Subcutaneous abdominal adipose tissue (tissue), 5 donors: ENCODE results near the gene RARG.
A peak's percentile ranks its signal among the peaks of the same experiment; 100 is the strongest.

Source experiments
- H3K27ac ChIP-seq: one replicate; pipeline ENCODE4 v1.7.0; 2013; ENCODE audit warnings: low read depth, mild to moderate bottlenecking, inconsistent platforms, low read length, moderate library complexity
- H3K27me3 ChIP-seq, 5 donors: one replicate each; pipeline ENCODE4 v1.7.0; 2013; ENCODE audit warnings: low read length in 5 of 5, inconsistent platforms in 1 of 5; ENCODE audit not compliant: control insufficient read depth in 5 of 5, insufficient read depth in 4 of 5
- H3K36me3 ChIP-seq, 5 donors: one replicate each; pipeline ENCODE4 v1.7.0; 2013; ENCODE audit warnings: low read length in 5 of 5; ENCODE audit not compliant: control insufficient read depth in 5 of 5, insufficient read depth in 5 of 5
- H3K4me1 ChIP-seq, 5 donors: one replicate each; pipeline ENCODE4 v1.7.0; 2013; ENCODE audit warnings: low read length in 5 of 5, mild to moderate bottlenecking in 3 of 5, moderate library complexity in 1 of 5; ENCODE audit not compliant: control insufficient read depth in 5 of 5, insufficient read depth in 5 of 5
- H3K4me3 ChIP-seq, 5 donors: one replicate each; pipeline ENCODE4 v1.7.0; 2013; ENCODE audit warnings: low read length in 5 of 5, low read depth in 1 of 5
- H3K9ac ChIP-seq, 5 donors: one replicate each; pipeline ENCODE4 v1.7.0; 2013; ENCODE audit warnings: low read length in 5 of 5, mild to moderate bottlenecking in 4 of 5, moderate library complexity in 3 of 5
- H3K9me3 ChIP-seq, 5 donors: one replicate each; pipeline ENCODE4 v1.7.0; 2013; ENCODE audit warnings: low read length in 5 of 5; ENCODE audit not compliant: control insufficient read depth in 5 of 5
- donor health status: healthy.
- donor health status: healthy.
- donor health status: healthy.
- donor health status: healthy.
- donor health status: healthy.

The RARG gene

DNA sequence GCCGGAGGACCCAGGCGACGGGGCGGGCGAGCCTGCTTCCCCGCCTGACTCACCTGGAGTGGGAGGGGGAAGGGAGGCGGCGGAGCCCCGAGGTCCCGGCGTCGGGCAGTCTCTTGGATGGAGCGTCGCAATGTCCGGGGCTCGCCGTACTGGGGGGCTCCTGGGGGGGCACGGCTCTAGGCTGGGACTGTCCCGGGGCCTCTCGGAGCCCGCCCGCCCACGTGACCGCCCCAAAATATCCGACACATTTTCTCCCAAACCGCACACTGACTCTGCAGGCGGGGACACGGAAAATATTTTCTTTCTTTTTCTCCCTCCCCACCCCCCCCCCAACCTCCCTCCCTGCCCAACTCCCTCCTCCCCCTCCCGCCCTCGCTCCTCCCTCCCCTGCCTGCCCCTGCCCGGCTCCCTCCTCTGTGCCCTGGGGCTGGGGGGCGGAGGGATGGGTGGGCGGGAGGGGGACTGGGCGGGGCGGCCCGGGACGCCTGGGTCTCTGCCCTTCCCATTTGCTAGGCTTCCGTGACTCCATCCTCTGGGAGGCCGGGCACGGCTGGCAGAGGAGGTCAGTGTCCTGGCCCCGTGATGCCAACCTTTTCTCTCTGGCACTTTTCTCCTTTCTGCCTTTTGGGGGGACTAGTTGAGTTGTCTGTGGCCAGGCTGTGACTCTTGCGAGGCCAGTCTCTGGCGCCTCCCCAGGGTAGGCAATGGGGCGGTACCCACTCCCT lies at the start of gene RARG:
RARG (minus strand) TSS at position 289 of the 725 bp plus-strand sequence. CDS start 4,664 bp downstream, outside the sequence.
- Histone ChIP-seq H3K9ac (peak within 1 kb of the TSS in 4 of 5 donors; percentile 3 to 64 (median 58)), H3K27me3 (peaks cover 0 to 22% (median 4%) of the 10 kb centered on the region in 5 donors)

GRCh38 chr12:53279888-53280498 lies 48.0 kb upstream of the RARG start:
- H3K27ac ChIP-seq = no peak overlapping the region
- H3K4me3 ChIP-seq = no peak overlapping the region
- no peak overlapping the region for H3K9ac ChIP-seq
- no peaks in the 10 kb centered on the region for H3K27me3 ChIP-seq
- H3K9me3 ChIP-seq = no peaks in the 10 kb centered on the region
- no peaks in the 10 kb centered on the region for H3K36me3 ChIP-seq
- peaks cover 0 to 5% (median 0%) of the 10 kb centered on the region in 5 donors for H3K4me1 ChIP-seq

More for the DNA sequence above, at the start of gene RARG:
- Histone ChIP-seq H3K9me3 (no peaks in the 10 kb centered on the region), H3K36me3 (peaks cover 0 to 2% (median 0%) of the 10 kb centered on the region in 5 donors), H3K4me1 (peaks cover 2 to 32% (median 28%) of the 10 kb centered on the region in 5 donors), H3K27ac (peak within 1 kb of the TSS; percentile 23), H3K4me3 (peak within 1 kb of the TSS; percentile 55 to 66 (median 58))

DNA sequence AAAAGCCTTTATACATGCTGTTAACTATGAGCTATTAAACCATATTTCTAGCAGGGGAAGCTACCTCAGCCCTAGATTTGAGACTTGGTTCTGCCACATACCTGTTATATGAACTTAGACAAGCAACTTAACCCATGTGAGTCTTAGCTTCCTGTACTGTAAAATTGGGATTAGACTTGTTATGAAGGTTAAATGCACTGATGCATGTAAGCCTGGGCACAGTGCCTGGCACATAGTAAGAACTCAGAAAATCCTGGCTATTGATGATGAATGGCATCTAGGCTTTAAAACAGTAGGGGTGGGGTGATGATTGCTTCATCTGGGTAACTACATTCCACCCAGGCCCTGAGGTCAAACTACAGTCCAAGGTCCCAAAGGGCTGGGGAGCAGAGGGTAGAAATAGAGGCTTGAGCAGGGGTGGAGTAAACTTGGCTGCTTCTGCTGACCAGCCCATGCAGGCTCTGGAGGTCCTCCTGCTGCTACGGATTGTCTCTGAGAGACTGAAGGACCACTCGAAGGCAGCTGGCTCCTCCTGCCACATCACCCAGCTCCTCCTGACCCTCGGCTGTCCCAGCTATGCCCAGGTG lies 47.4 kb upstream of the RARG start:
- Histone ChIP-seq H3K4me3 (no peak overlapping the region), H3K27ac (no peak overlapping the region)

GRCh38 chr12:53277981-53278380 lies 46.0 kb upstream of the RARG start:
- no peaks in the 10 kb centered on the region for H3K9me3 ChIP-seq
- no peak overlapping the region for H3K27ac ChIP-seq
- H3K36me3 ChIP-seq = no peaks in the 10 kb centered on the region
- peaks cover 0 to 5% (median 0%) of the 10 kb centered on the region in 5 donors for H3K4me1 ChIP-seq
- H3K4me3 ChIP-seq = no peak overlapping the region
- H3K9ac ChIP-seq = no peak overlapping the region
- no peaks in the 10 kb centered on the region for H3K27me3 ChIP-seq

More for the DNA sequence above, 47.4 kb upstream of the RARG start:
- H3K36me3 ChIP-seq = no peaks in the 10 kb centered on the region
- no peaks in the 10 kb centered on the region for H3K9me3 ChIP-seq
- peaks cover 0 to 5% (median 0%) of the 10 kb centered on the region in 5 donors for H3K4me1 ChIP-seq
- no peak overlapping the region for H3K9ac ChIP-seq
- H3K27me3 ChIP-seq = no peaks in the 10 kb centered on the region

- Histone ChIP-seq H3K27ac (no peak overlapping the region), H3K9ac (no peak overlapping the region), H3K27me3 (no peaks in the 10 kb centered on the region), H3K9me3 (no peaks in the 10 kb centered on the region), H3K36me3 (no peaks in the 10 kb centered on the region), H3K4me3 (no peak overlapping the region), H3K4me1 (peaks cover 0 to 5% (median 0%) of the 10 kb centered on the region in 5 donors)
Measured at GRCh38 chr12:53276511-53276910, 44.5 kb upstream of the RARG start.

DNA sequence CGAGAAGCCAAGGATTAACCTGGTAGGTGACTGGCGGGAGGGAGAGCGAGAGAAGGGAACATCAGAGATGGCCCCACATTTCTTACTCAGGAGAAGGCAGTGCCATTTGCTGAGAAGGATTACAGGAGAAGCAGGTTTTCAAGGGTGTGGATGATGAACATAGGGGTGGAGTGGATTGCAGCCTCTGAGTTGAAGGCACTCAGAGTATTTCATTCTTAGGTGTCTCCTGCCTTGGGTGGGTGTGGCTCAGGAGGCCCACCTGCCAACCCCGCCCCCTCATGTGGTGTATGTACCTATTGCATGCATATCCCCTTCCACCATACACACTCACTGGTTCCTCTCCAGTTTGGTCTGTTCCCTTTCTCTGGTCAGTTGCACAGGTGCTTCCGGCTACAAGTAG lies 42.4 kb upstream of the RARG start:
- H3K27ac ChIP-seq = no peak overlapping the region
- H3K27me3 ChIP-seq = peaks cover 0 to 2% (median 0%) of the 10 kb centered on the region in 5 donors
- H3K4me1 ChIP-seq = peaks cover 0 to 2% (median 0%) of the 10 kb centered on the region in 5 donors
- no peak overlapping the region for H3K4me3 ChIP-seq
- H3K9ac ChIP-seq = no peak overlapping the region
- H3K9me3 ChIP-seq = no peaks in the 10 kb centered on the region
- H3K36me3 ChIP-seq = no peaks in the 10 kb centered on the region

DNA sequence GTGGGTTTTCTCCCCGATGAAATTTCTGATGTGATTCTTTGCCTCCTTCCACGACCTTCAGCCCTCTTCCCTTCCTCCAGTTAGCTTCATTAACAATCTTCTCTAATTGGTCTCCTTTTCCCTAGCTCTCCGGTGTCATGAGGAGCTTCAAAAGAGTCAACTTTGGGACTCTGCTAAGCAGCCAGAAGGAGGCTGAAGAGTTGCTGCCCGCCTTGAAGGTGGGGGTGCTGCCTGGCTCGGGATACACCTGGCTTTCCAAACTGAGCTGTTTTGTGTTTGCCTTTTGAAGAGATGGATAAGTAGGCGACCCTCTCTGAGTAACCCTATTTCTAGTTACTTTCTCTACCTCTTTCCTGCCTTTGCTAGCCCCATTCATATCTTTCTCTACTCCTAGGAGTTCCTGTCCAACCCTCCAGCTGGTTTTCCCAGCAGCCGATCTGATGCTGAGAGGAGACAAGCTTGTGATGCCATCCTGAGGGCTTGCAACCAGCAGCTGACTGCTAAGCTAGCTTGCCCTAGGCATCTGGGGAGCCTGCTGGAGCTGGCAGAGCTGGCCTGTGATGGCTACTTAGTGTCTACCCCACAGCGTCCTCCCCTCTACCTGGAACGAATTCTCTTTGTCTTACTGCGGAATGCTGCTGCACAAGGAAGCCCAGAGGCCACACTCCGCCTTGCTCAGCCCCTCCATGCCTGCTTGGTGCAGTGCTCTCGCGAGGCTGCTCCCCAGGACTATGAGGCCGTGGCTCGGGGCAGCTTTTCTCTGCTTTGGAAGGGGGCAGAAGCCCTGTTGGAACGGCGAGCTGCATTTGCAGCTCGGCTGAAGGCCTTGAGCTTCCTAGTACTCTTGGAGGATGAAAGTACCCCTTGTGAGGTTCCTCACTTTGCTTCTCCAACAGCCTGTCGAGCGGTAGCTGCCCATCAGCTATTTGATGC lies 36.9 kb upstream of the RARG start:
- Histone ChIP-seq H3K9me3 (no peaks in the 10 kb centered on the region), H3K4me1 (peaks cover 0 to 17% (median 11%) of the 10 kb centered on the region in 5 donors), H3K4me3 (peak overlapping the region; percentile 64 to 87 (median 80)), H3K27me3 (peaks cover 0 to 2% (median 0%) of the 10 kb centered on the region in 5 donors), H3K9ac (peak overlapping the region in 4 of 5 donors; percentile 58 to 84 (median 80)), H3K36me3 (no peaks in the 10 kb centered on the region), H3K27ac (peak overlapping the region; percentile 46)

GRCh38 chr12:53267999-53268629 lies 36.1 kb upstream of the RARG start, which contains the start of gene ESPL1:
Gene ESPL1, plus strand, starts transcription at chr12:53268299. Its CDS starts 468 bp downstream, at chr12:53268767.
- peaks cover 0 to 2% (median 0%) of the 10 kb centered on the region in 5 donors for H3K27me3 ChIP-seq
- no peaks in the 10 kb centered on the region for H3K36me3 ChIP-seq
- no peaks in the 10 kb centered on the region for H3K9me3 ChIP-seq
- peak within 1 kb of the TSS in 4 of 5 donors; percentile 58 to 84 (median 80) for H3K9ac ChIP-seq
- peaks cover 0 to 17% (median 11%) of the 10 kb centered on the region in 5 donors for H3K4me1 ChIP-seq
- H3K27ac ChIP-seq = peak within 1 kb of the TSS; percentile 46
- H3K4me3 ChIP-seq = peak within 1 kb of the TSS; percentile 78 to 87 (median 81)
